VCaP (cell line): Measurements from ENCODE around the gene FAR2.

ENCODE experiments used
- H3K27ac ChIP-seq: fragments of 450-650 bp; 2 replicates; pipeline ENCODE4 v1.5.1; 2017
- CTCF ChIP-seq: fragments of 450-650 bp; conservative IDR thresholded peaks from 2 replicates; pipeline ENCODE4 v1.5.1; 2017; ENCODE audit warnings: mild to moderate bottlenecking, moderate library complexity

FAR2 gene

GRCh38 chr12:29278673-29279420 is 129.8 kb downstream of the FAR2 start:
- no peak overlapping the region for H3K27ac ChIP-seq
- TF ChIP-seq CTCF: no peak

- H3K27ac ChIP-seq: no peak overlapping the region
- TF ChIP-seq CTCF: no peak
Measured at GRCh38 chr12:29281371-29282005, 132.4 kb downstream of the FAR2 start.

DNA sequence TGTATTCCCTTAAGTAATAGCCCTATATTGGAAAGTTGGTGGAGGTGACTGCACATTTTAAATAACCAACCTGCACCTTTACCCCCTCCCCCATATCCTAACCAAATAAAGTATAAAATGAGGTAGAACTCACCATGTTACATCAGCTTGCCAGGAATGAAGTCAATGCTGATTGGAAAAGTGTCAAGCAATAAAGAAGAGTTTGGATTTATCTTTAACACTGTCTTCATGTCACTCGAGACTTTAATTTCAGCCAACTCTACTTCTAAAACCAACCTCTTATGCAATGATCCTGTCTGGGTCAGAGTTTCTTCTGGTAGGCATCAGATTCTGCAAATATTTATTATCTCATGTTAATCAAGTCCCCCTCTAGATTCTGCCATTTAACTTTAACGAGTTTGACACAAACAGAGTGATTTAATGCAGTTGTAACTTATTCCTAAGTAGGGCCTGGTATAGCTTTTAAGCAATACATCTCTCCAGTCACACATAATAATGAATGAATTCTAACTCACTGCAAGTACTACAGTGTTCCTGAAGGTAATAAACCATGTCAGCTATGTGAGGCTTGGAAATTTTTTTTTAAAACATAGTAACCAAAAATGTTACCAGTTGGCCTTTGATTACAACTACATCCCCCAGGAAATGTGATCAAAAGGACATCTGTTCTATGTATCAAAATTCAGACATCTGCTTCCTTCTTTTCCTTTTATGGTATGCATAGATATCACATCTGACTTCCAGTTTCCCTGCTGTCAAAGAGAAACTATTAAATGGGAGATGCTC is 133.1 kb downstream of the FAR2 start:
- no peak overlapping the region for H3K27ac ChIP-seq

GRCh38 chr12:29283969-29284700 is 135.1 kb downstream of the FAR2 start:
- no peak overlapping the region for H3K27ac ChIP-seq
- TF ChIP-seq CTCF: no peak

More for the DNA sequence above, 133.1 kb downstream of the FAR2 start:
- TF ChIP-seq CTCF: no peak

DNA sequence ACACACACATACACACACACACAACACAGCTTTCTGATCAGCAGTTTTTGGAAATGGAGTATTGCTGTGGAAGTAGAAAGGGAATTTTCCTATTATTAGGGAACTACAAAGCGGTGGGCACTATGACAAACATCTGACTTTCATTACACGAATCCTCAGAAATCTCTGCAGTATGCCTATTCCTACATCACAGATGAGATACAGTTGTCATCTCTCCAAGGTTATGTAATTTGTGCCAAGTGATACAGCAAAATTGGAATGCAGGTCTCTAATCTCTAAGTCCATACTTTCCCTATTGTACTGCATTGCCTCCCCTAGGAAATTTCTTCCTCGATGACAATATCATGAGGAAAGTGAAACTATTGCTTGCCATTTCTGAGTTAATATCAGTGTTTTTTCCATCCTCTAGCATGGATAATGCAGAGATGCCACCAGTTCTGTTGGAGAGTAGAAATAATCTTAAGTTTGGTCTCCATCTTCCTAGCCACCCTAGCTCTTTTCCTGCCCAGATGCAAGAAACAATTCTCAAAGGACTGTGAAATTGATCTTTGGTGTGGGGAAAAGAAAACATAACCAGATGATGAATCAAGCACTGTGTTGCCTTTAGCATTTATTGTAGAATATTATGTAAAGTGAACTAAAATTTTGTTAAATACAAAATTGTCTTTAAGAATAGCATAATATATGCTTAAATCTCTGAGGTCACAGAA is 137.2 kb downstream of the FAR2 start:
- H3K27ac ChIP-seq: no peak overlapping the region

GRCh38 chr12:29287622-29288021 is 138.5 kb downstream of the FAR2 start:
- no peak for TF ChIP-seq CTCF
- no peak overlapping the region for H3K27ac ChIP-seq

More for the DNA sequence above, 137.2 kb downstream of the FAR2 start:
- TF ChIP-seq CTCF: no peak
